ENCODE data around the gene PROK2.

The PROK2 gene

GRCh38 chr3:71789922-71790321 lies 5.0 kb upstream of the PROK2 start:
- Histone ChIP-seq H3K4me1 (ENCODE audit: control insufficient read depth, insufficient read depth, low read length, poor library complexity, severe bottlenecking) (peaks cover 5% of the 10 kb centered on the region), H3K9me3 (ENCODE audit: control insufficient read depth, low read length) (no peaks in the 10 kb centered on the region), H3K36me3 (ENCODE audit: control insufficient read depth, insufficient read depth, low read length) (no peaks in the 10 kb centered on the region), H3K4me3 (ENCODE audit: insufficient read depth, low read depth, low read length, poor library complexity, severe bottlenecking) (no peak overlapping the region), H3K27ac (ENCODE audit: insufficient read depth, low read length, poor library complexity, severe bottlenecking) (no peak overlapping the region), H3K27me3 (replicated peaks; ENCODE audit: control insufficient read depth, insufficient read depth, low read length, poor library complexity, severe bottlenecking) (peaks cover 8% of the 10 kb centered on the region)
- DNase-seq, result no peak

GRCh38 chr3:71787851-71788405 lies 3.0 kb upstream of the PROK2 start:
- DNase-seq, result no peak
- H3K36me3 ChIP-seq (ENCODE audit: control insufficient read depth, insufficient read depth, low read length), result no peaks in the 10 kb centered on the region
- H3K27ac ChIP-seq (ENCODE audit: insufficient read depth, low read length, poor library complexity, severe bottlenecking), result no peak overlapping the region
- H3K9me3 ChIP-seq (ENCODE audit: control insufficient read depth, low read length), result no peaks in the 10 kb centered on the region
- H3K4me1 ChIP-seq (ENCODE audit: control insufficient read depth, insufficient read depth, low read length, poor library complexity, severe bottlenecking), result peaks cover 13% of the 10 kb centered on the region
- H3K27me3 ChIP-seq (replicated peaks; ENCODE audit: control insufficient read depth, insufficient read depth, low read length, poor library complexity, severe bottlenecking), result peaks cover 19% of the 10 kb centered on the region
- no peak overlapping the region for H3K4me3 ChIP-seq (ENCODE audit: insufficient read depth, low read depth, low read length, poor library complexity, severe bottlenecking)

- H3K4me1 ChIP-seq (ENCODE audit: control insufficient read depth, insufficient read depth, low read length, poor library complexity, severe bottlenecking), result peaks cover 13% of the 10 kb centered on the region
- H3K9me3 ChIP-seq (ENCODE audit: control insufficient read depth, low read length), result no peaks in the 10 kb centered on the region
- H3K36me3 ChIP-seq (ENCODE audit: control insufficient read depth, insufficient read depth, low read length), result no peaks in the 10 kb centered on the region
- peaks cover 32% of the 10 kb centered on the region for H3K27me3 ChIP-seq (replicated peaks; ENCODE audit: control insufficient read depth, insufficient read depth, low read length, poor library complexity, severe bottlenecking)
- no peak overlapping the region for H3K4me3 ChIP-seq (ENCODE audit: insufficient read depth, low read depth, low read length, poor library complexity, severe bottlenecking)
- no peak overlapping the region for H3K27ac ChIP-seq (ENCODE audit: insufficient read depth, low read length, poor library complexity, severe bottlenecking)
- DNase-seq, result no peak
Observed at GRCh38 chr3:71786551-71786950, 1.6 kb upstream of the PROK2 start.

GRCh38 chr3:71786217-71786549 lies 1.2 kb upstream of the PROK2 start:
- H3K27me3 ChIP-seq (replicated peaks; ENCODE audit: control insufficient read depth, insufficient read depth, low read length, poor library complexity, severe bottlenecking), result peaks cover 32% of the 10 kb centered on the region

GRCh38 chr3:71785532-71786216 lies 726 bp upstream of the PROK2 start:
- Histone ChIP-seq H3K9me3 (ENCODE audit: control insufficient read depth, low read length) (no peaks in the 10 kb centered on the region), H3K4me3 (ENCODE audit: insufficient read depth, low read depth, low read length, poor library complexity, severe bottlenecking) (no peak overlapping the region), H3K27ac (ENCODE audit: insufficient read depth, low read length, poor library complexity, severe bottlenecking) (no peak overlapping the region), H3K4me1 (ENCODE audit: control insufficient read depth, insufficient read depth, low read length, poor library complexity, severe bottlenecking) (peaks cover 13% of the 10 kb centered on the region), H3K27me3 (replicated peaks; ENCODE audit: control insufficient read depth, insufficient read depth, low read length, poor library complexity, severe bottlenecking) (peaks cover 32% of the 10 kb centered on the region), H3K36me3 (ENCODE audit: control insufficient read depth, insufficient read depth, low read length) (no peaks in the 10 kb centered on the region)
- DNase-seq, result no peak

More at GRCh38 chr3:71786217-71786549, 1.2 kb upstream of the PROK2 start:
- no peak for DNase-seq
- H3K4me1 ChIP-seq (ENCODE audit: control insufficient read depth, insufficient read depth, low read length, poor library complexity, severe bottlenecking), result peaks cover 13% of the 10 kb centered on the region
- no peaks in the 10 kb centered on the region for H3K36me3 ChIP-seq (ENCODE audit: control insufficient read depth, insufficient read depth, low read length)
- H3K9me3 ChIP-seq (ENCODE audit: control insufficient read depth, low read length), result no peaks in the 10 kb centered on the region
- no peak overlapping the region for H3K4me3 ChIP-seq (ENCODE audit: insufficient read depth, low read depth, low read length, poor library complexity, severe bottlenecking)
- no peak overlapping the region for H3K27ac ChIP-seq (ENCODE audit: insufficient read depth, low read length, poor library complexity, severe bottlenecking)

- Histone ChIP-seq H3K27me3 (replicated peaks; ENCODE audit: control insufficient read depth, insufficient read depth, low read length, poor library complexity, severe bottlenecking) (peaks cover 32% of the 10 kb centered on the region), H3K4me1 (ENCODE audit: control insufficient read depth, insufficient read depth, low read length, poor library complexity, severe bottlenecking) (peaks cover 13% of the 10 kb centered on the region), H3K36me3 (ENCODE audit: control insufficient read depth, insufficient read depth, low read length) (no peaks in the 10 kb centered on the region), H3K27ac (ENCODE audit: insufficient read depth, low read length, poor library complexity, severe bottlenecking) (no peak overlapping the region), H3K4me3 (ENCODE audit: insufficient read depth, low read depth, low read length, poor library complexity, severe bottlenecking) (peak overlapping the region; percentile 46), H3K9me3 (ENCODE audit: control insufficient read depth, low read length) (no peaks in the 10 kb centered on the region)
- no peak for DNase-seq
Observed at GRCh38 chr3:71784201-71784913, 591 bp downstream of the PROK2 start.

- DNase-seq, result no peak
- no peaks in the 10 kb centered on the region for H3K9me3 ChIP-seq (ENCODE audit: control insufficient read depth, low read length)
- no peaks in the 10 kb centered on the region for H3K36me3 ChIP-seq (ENCODE audit: control insufficient read depth, insufficient read depth, low read length)
- H3K4me3 ChIP-seq (ENCODE audit: insufficient read depth, low read depth, low read length, poor library complexity, severe bottlenecking), result no peak overlapping the region
- no peak overlapping the region for H3K27ac ChIP-seq (ENCODE audit: insufficient read depth, low read length, poor library complexity, severe bottlenecking)
- peaks cover 36% of the 10 kb centered on the region for H3K27me3 ChIP-seq (replicated peaks; ENCODE audit: control insufficient read depth, insufficient read depth, low read length, poor library complexity, severe bottlenecking)
- H3K4me1 ChIP-seq (ENCODE audit: control insufficient read depth, insufficient read depth, low read length, poor library complexity, severe bottlenecking), result peaks cover 13% of the 10 kb centered on the region
Observed at GRCh38 chr3:71783152-71783551, 1.8 kb downstream of the PROK2 start.

GRCh38 chr3:71780430-71780829 lies 4.5 kb downstream of the PROK2 start:
- Histone ChIP-seq H3K4me3 (ENCODE audit: insufficient read depth, low read depth, low read length, poor library complexity, severe bottlenecking) (no peak overlapping the region), H3K27me3 (replicated peaks; ENCODE audit: control insufficient read depth, insufficient read depth, low read length, poor library complexity, severe bottlenecking) (peaks cover 43% of the 10 kb centered on the region), H3K9me3 (ENCODE audit: control insufficient read depth, low read length) (no peaks in the 10 kb centered on the region), H3K4me1 (ENCODE audit: control insufficient read depth, insufficient read depth, low read length, poor library complexity, severe bottlenecking) (peaks cover 9% of the 10 kb centered on the region), H3K27ac (ENCODE audit: insufficient read depth, low read length, poor library complexity, severe bottlenecking) (no peak overlapping the region), H3K36me3 (ENCODE audit: control insufficient read depth, insufficient read depth, low read length) (no peaks in the 10 kb centered on the region)
- DNase-seq, result no peak

GRCh38 chr3:71779674-71780377 lies 5.1 kb downstream of the PROK2 start:
- Histone ChIP-seq H3K4me3 (ENCODE audit: insufficient read depth, low read depth, low read length, poor library complexity, severe bottlenecking) (no peak overlapping the region), H3K4me1 (ENCODE audit: control insufficient read depth, insufficient read depth, low read length, poor library complexity, severe bottlenecking) (peaks cover 8% of the 10 kb centered on the region), H3K27ac (ENCODE audit: insufficient read depth, low read length, poor library complexity, severe bottlenecking) (no peak overlapping the region), H3K36me3 (ENCODE audit: control insufficient read depth, insufficient read depth, low read length) (no peaks in the 10 kb centered on the region), H3K27me3 (replicated peaks; ENCODE audit: control insufficient read depth, insufficient read depth, low read length, poor library complexity, severe bottlenecking) (peaks cover 41% of the 10 kb centered on the region), H3K9me3 (ENCODE audit: control insufficient read depth, low read length) (no peaks in the 10 kb centered on the region)
- DNase-seq, result no peak

- H3K4me3 ChIP-seq (ENCODE audit: insufficient read depth, low read depth, low read length, poor library complexity, severe bottlenecking), result no peak overlapping the region
- H3K27me3 ChIP-seq (replicated peaks; ENCODE audit: control insufficient read depth, insufficient read depth, low read length, poor library complexity, severe bottlenecking), result peaks cover 33% of the 10 kb centered on the region
- H3K4me1 ChIP-seq (ENCODE audit: control insufficient read depth, insufficient read depth, low read length, poor library complexity, severe bottlenecking), result no peaks in the 10 kb centered on the region
- H3K36me3 ChIP-seq (ENCODE audit: control insufficient read depth, insufficient read depth, low read length), result no peaks in the 10 kb centered on the region
- H3K27ac ChIP-seq (ENCODE audit: insufficient read depth, low read length, poor library complexity, severe bottlenecking), result no peak overlapping the region
- DNase-seq, result no peak
- no peaks in the 10 kb centered on the region for H3K9me3 ChIP-seq (ENCODE audit: control insufficient read depth, low read length)
Observed at GRCh38 chr3:71778353-71778752, 6.6 kb downstream of the PROK2 start.
